ENCODE results near the gene PCGF1. TPM values are rescaled to one million over a fixed set of nuclear protein-coding genes. Genes with fewer than 3 reads are reported as not detected.

The PCGF1 gene
- total and polyA plus RNA-seq, 2 of the 13 experiments (the other 11 are each of a cell fraction or from before 2014, with no cell fraction given), result 20.4 to 22.6 TPM

GRCh38 chr2:74472086-74472944 lies 35.2 kb downstream of the PCGF1 start, which contains the start of gene MRPL53 (continued):
- TF ChIP-seq HCFC1 (IDR thresholded peaks at IDR 0.05; ENCODE audit: low read depth, low read length) (peak; percentile 77), ZNF33B (CRISPR knock-in tag; IDR thresholded peaks at IDR 0.05) (peak; percentile 85), ZSCAN9 (CRISPR knock-in tag; IDR thresholded peaks at IDR 0.05; ENCODE audit: borderline replicate concordance) (peak; percentile 89), FUBP1 (CRISPR knock-in tag; IDR thresholded peaks at IDR 0.05; ENCODE audit: borderline replicate concordance) (peak; percentile 99), RFX1 (IDR thresholded peaks at IDR 0.05) (no peak), ZNF230 (CRISPR knock-in tag; IDR thresholded peaks at IDR 0.05) (peak; percentile 78), ZNF12 (CRISPR knock-in tag; IDR thresholded peaks at IDR 0.05) (peak; percentile 60), ZNF746 (CRISPR knock-in tag; IDR thresholded peaks at IDR 0.05) (0 out of 2 replicates have a peak, but pooled peaks have one; percentile 72), LRRFIP1 (CRISPR knock-in tag; conservative IDR thresholded peaks at IDR 0.05) (peak; percentile 36; the same call in 1 of the 2 replicates), ATF4 (CRISPR knock-in tag; IDR thresholded peaks at IDR 0.05) (peak in 1 of 2 experiments; percentile 84; a peak in 2 of 4 replicates), GTF2F1 (IDR thresholded peaks at IDR 0.05; ENCODE audit: low read length) (no peak), SNAPC5 (CRISPR knock-in tag; IDR thresholded peaks at IDR 0.05; ENCODE audit: borderline replicate concordance) (no peak), ZBTB40 (IDR thresholded peaks at IDR 0.05) (peak; percentile 95), ZBTB40 (CRISPR knock-in tag; IDR thresholded peaks at IDR 0.05) (peak; percentile 89)
